Stimulated activated memory B cell treated with anti-CD40 and anti-IgM and Interleukin-4, amounts not matched to agents 10 μg/mL and 1 μg/mL and 100 μg/mL, for 72 hours (primary cell): Measurements from ENCODE around the gene DHX57.
"Not testable (repeated sequence)": the region's sequence is repeated elsewhere in the genome, so short reads cannot be mapped to it uniquely, and the experiment has no call there.

Source experiments
- ATAC-seq: fragments of 150-1000 bp; cut with Tn5 transposase; 2 replicates; pipeline ENCODE4 v1.10.0; 2021
- H3K27ac Mint-ChIP-seq: one replicate; pipeline ENCODE4 v1.8.0; 2022; ENCODE audit warnings: mild to moderate bottlenecking, mixed read lengths
- H3K27me3 Mint-ChIP-seq: one replicate; pipeline ENCODE4 v1.8.0; 2022; ENCODE audit warnings: mixed read lengths
- H3K36me3 Mint-ChIP-seq: one replicate; pipeline ENCODE4 v1.8.0; 2022; ENCODE audit warnings: mixed read lengths
- H3K4me1 Mint-ChIP-seq: one replicate; pipeline ENCODE4 v1.8.0; 2022; ENCODE audit warnings: mixed read lengths
- H3K4me3 Mint-ChIP-seq: one replicate; pipeline ENCODE4 v1.8.0; 2022; ENCODE audit warnings: mild to moderate bottlenecking, moderate library complexity, mixed read lengths
- H3K9me3 Mint-ChIP-seq: one replicate; pipeline ENCODE4 v1.8.0; 2022; ENCODE audit warnings: mixed read lengths

The DHX57 gene

DNA sequence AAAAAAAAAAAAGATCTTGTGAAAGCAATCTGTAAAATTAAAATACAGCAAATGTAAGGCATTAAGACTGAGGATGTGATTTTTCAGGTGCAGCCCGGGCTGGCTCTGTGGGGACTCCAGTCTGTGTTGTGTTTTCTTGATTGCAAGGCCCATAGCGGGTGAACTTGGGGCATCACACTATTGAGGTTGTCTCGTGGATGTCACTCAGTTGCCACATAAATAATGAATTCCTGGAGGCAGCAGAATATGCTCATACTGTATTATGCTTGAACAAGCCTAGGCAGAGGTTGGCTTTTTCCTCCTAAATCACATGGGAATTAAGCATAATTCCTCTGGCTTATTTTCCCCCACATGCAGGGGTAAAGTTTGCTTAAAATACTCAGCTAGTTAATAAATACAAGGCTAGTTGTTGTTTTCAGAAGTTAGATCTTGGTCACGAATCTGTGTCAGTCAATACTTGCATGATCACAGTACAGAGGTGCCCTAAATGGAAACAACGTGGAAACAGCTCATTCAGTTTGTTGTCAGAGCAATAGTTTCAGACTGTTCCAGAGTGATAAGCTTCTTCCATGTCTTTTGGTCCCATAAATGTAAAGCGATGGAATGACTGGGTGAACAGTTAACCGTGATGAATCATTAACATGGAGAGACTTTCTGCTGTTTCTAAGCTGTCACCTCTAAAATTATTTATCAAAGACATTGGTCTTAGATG lies 81.3 kb downstream of the DHX57 start:
- no peak for ATAC-seq
- peaks cover 21% of the 10 kb centered on the region for H3K36me3 Mint-ChIP-seq
- no peaks in the 10 kb centered on the region for H3K9me3 Mint-ChIP-seq
- no peaks in the 10 kb centered on the region for H3K27me3 Mint-ChIP-seq
- H3K4me3 Mint-ChIP-seq, result no peak overlapping the region
- no peak overlapping the region for H3K27ac Mint-ChIP-seq
- H3K4me1 Mint-ChIP-seq, result no peaks in the 10 kb centered on the region

DNA sequence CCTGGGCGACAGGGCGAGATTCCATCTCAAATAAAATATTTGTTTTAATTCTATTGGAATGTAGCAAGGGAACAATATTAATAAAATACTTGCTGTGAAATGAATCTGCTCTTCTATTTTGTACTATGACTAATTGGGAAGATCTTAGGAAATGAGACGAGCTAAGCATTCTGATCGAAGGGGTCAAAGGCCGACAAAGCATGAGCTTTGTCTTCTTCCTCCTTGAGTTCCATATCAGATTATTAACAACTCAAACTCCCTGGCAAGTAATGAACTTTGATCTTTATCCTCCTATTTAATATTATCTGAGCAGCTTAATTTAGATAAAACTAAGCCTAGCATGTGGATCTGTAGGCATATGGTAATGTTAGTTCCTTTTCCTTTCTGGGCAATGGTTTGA lies 82.2 kb downstream of the DHX57 start:
- H3K27me3 Mint-ChIP-seq, result no peaks in the 10 kb centered on the region
- peaks cover 20% of the 10 kb centered on the region for H3K36me3 Mint-ChIP-seq
- H3K4me3 Mint-ChIP-seq, result no peak overlapping the region
- no peak overlapping the region for H3K27ac Mint-ChIP-seq
- H3K9me3 Mint-ChIP-seq, result no peaks in the 10 kb centered on the region
- H3K4me1 Mint-ChIP-seq, result no peaks in the 10 kb centered on the region
- ATAC-seq, result no peak

DNA sequence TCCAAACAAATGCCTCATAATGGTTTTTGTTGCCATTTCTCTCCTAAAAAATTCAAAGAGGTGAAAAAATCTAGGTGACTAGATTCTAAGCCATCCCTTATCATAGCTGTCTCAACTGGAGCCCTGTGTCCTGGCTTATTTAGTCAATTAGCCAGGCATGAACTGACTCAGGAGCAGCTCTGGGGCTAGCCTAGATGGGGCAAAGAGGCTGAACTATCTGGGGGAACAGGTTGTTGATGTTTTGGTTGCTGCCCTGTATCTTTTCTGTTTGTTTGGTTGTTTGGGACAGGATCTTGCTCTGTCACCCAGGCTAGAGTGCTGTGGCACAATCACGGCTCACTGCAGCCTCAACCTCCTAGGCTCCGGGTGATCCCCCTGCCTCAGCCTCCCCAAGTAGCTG lies 83.0 kb downstream of the DHX57 start:
- Mint-ChIP-seq H3K36me3 (peaks cover 12% of the 10 kb centered on the region), H3K9me3 (no peaks in the 10 kb centered on the region), H3K4me1 (no peaks in the 10 kb centered on the region), H3K27ac (no peak overlapping the region), H3K27me3 (no peaks in the 10 kb centered on the region), H3K4me3 (no peak overlapping the region)
- ATAC-seq, result no peak

DNA sequence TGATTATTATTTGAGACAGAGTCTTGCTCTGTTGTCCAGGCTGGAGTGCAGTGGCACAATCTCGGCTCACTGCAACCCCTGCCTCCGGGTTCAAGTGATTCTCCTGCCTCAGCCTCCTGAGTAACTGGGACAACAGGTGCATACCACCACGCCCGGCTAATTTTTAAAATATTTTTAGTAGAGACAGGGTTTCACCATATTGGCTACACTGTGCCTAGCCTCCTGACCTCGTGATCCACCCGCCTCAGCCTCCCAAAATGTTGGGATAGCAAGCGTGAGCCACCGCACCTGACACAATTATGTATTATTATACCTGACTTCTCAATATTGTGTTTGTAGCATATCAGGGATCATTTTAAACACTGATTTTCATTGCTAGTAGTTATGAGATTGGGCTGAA lies 83.4 kb downstream of the DHX57 start:
- ATAC-seq, result not testable (repeated sequence)

DNA sequence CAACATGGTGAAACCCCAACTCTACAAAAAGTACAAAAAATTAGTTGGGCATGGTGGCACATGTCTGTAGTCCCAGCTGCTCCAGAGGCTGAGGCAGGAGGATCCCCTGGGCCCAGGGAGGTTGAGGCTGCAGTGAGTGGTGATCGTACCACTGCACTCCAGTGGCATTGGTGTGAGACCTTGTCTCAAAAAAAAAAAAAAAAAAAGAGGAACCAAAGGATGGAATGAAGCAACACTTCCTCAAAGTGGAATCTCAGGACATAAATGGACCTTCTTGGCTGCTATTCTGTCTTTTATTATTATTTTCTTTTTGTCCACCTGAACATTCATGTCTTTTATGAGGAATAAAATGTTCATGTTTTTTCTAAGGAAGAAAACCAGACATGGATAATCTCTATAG lies 84.0 kb downstream of the DHX57 start:
- H3K4me1 Mint-ChIP-seq, result no peaks in the 10 kb centered on the region

More for the DNA sequence above, 83.4 kb downstream of the DHX57 start:
- not testable (repeated sequence) for H3K27ac Mint-ChIP-seq, H3K4me3 Mint-ChIP-seq, H3K4me1 Mint-ChIP-seq, H3K27me3 Mint-ChIP-seq, H3K9me3 Mint-ChIP-seq, H3K36me3 Mint-ChIP-seq

DNA sequence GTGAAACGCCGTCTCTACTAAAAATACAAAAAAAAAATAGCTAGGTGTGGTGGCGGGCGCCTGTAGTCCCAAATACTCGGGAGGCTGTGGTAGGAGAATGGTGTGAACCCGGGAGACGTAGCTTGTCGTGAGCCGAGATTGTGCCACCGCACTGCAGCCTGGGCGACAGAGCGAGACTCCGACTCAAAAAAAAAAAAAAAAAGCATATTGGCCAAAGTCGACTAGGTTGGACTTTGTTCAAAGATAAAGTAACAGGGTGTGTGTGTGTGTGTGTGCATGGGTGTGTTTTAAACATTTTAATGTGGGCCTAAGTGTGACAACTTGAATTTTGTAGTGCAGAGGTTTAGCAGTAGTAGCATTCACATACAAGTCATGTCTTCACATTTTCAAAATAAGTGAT lies 86.0 kb downstream of the DHX57 start:
- no peak for ATAC-seq
- Mint-ChIP-seq H3K9me3 (no peaks in the 10 kb centered on the region), H3K4me1 (no peaks in the 10 kb centered on the region), H3K27me3 (no peaks in the 10 kb centered on the region), H3K27ac (no peak overlapping the region), H3K4me3 (no peak overlapping the region), H3K36me3 (peaks cover 6% of the 10 kb centered on the region)

More for the DNA sequence above, 84.0 kb downstream of the DHX57 start:
- Mint-ChIP-seq H3K4me3 (no peak overlapping the region), H3K36me3 (peaks cover 6% of the 10 kb centered on the region), H3K27me3 (no peaks in the 10 kb centered on the region), H3K27ac (no peak overlapping the region), H3K9me3 (no peaks in the 10 kb centered on the region)
- ATAC-seq, result no peak

DNA sequence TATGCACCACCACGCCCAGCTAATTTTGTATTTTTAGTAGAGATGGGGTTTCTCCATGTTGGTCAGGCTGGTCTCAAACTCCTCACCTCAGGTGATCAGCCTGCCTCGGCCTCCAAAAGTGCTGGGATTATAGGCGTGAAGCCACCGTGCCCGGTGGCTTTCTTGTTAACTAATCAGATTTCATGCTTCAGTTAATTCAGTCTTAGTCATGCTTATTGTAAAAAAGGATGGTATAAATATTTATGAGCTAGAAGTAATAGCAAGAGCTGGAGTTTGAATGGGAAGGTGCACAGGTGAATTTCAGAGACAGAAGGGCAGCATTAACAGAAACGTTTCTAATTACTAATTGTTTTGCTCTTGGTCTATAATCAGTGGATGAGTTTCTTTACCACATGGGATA lies 87.4 kb downstream of the DHX57 start:
- H3K27me3 Mint-ChIP-seq, result no peaks in the 10 kb centered on the region
- no peaks in the 10 kb centered on the region for H3K9me3 Mint-ChIP-seq
- no peaks in the 10 kb centered on the region for H3K4me1 Mint-ChIP-seq
- no peak overlapping the region for H3K4me3 Mint-ChIP-seq
- H3K27ac Mint-ChIP-seq, result no peak overlapping the region
- H3K36me3 Mint-ChIP-seq, result peaks cover 6% of the 10 kb centered on the region
- no peak for ATAC-seq

DNA sequence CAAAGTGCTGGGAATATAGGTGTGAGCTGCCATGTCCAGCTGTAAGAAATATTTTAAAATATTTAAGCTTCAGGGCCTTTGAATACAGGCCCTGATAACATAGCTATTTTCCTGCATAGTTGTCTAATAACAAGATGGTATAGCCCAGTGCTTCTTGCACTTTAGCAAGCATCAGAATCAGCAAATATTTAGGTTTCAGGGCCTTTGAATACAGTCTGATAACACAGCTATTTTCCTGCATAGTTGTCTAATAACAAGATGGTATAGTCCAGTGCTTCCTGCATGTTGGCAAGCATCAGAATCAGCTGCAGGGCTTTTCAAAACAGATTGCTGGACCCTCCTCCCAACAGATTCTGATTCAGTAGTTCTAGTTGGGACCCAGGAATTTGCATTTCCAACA lies 92.1 kb downstream of the DHX57 start:
- no peaks in the 10 kb centered on the region for H3K9me3 Mint-ChIP-seq
- no peak overlapping the region for H3K27ac Mint-ChIP-seq
- no peak overlapping the region for H3K4me3 Mint-ChIP-seq
- H3K36me3 Mint-ChIP-seq, result peaks cover 21% of the 10 kb centered on the region
- peaks cover 14% of the 10 kb centered on the region for H3K4me1 Mint-ChIP-seq
- no peaks in the 10 kb centered on the region for H3K27me3 Mint-ChIP-seq
- ATAC-seq, result no peak

DNA sequence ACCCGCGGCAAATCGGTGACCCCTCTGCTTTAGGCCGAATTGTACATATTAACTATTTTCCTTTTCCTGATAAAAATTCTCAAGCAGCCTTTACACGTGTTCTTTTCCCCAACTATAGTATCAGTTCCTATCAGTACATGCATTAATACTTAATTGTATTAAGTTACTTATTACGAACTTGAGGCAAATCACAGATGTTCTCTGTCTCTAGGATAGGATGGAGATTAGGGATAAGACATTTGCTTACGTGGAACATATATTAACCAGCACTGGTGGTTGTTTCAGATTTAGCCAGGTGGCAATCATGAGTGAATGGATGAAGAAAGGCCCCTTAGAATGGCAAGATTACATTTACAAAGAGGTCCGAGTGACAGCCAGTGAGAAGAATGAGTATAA lies 97.0 kb downstream of the DHX57 start:
- no peaks in the 10 kb centered on the region for H3K9me3 Mint-ChIP-seq
- H3K36me3 Mint-ChIP-seq, result peaks cover 20% of the 10 kb centered on the region

DNA sequence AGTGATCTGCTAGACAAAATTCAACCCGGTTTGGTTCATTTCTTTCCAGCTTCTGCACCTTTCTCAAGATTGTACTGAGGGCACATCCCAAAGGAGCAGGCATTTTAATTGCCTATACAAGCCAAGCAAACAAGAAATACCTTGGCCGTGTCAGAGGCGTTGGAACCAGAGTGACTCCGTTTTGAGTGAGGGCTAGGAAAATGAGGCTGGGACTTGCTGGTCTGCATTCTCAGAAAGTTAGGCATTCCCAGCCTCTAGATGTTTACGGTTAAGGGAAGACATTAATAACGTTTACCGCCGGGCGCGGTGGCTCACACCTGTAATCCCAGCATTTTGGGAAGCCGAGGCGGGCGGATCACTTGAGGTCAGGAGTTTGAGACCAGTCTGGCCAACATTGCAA lies 99.2 kb downstream of the DHX57 start:
- peaks cover 23% of the 10 kb centered on the region for H3K4me1 Mint-ChIP-seq
- no peak for ATAC-seq
- H3K27ac Mint-ChIP-seq, result no peak overlapping the region
- H3K9me3 Mint-ChIP-seq, result no peaks in the 10 kb centered on the region
- peaks cover 23% of the 10 kb centered on the region for H3K27me3 Mint-ChIP-seq
- no peak overlapping the region for H3K4me3 Mint-ChIP-seq
- peaks cover 11% of the 10 kb centered on the region for H3K36me3 Mint-ChIP-seq

More for the DNA sequence above, 97.0 kb downstream of the DHX57 start:
- H3K27me3 Mint-ChIP-seq, result peaks cover 23% of the 10 kb centered on the region
- H3K27ac Mint-ChIP-seq, result peak overlapping the region; percentile 97
- no peak for ATAC-seq
- H3K4me1 Mint-ChIP-seq, result peaks cover 30% of the 10 kb centered on the region
- peak overlapping the region; percentile 99 for H3K4me3 Mint-ChIP-seq

DNA sequence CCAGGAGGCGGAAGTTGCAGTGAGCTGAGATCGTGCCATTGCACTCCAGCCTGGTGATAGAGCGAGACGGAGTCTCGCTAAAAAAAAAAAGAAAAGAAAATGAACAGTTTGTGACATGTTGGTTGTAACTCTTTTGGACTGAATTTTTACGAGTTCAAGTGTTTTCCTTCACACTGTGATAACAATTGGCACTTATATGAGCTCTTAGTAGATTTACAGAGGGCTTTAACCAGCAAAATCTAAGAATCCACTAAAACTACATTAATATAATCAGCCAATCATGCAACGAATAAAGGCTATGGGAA lies 99.9 kb downstream of the DHX57 start:
- H3K27ac Mint-ChIP-seq, result no peak overlapping the region
- no peak overlapping the region for H3K4me3 Mint-ChIP-seq
- H3K9me3 Mint-ChIP-seq, result no peaks in the 10 kb centered on the region
- H3K36me3 Mint-ChIP-seq, result peaks cover 4% of the 10 kb centered on the region
- no peak for ATAC-seq
- peaks cover 23% of the 10 kb centered on the region for H3K27me3 Mint-ChIP-seq
- H3K4me1 Mint-ChIP-seq, result peaks cover 23% of the 10 kb centered on the region

DNA sequence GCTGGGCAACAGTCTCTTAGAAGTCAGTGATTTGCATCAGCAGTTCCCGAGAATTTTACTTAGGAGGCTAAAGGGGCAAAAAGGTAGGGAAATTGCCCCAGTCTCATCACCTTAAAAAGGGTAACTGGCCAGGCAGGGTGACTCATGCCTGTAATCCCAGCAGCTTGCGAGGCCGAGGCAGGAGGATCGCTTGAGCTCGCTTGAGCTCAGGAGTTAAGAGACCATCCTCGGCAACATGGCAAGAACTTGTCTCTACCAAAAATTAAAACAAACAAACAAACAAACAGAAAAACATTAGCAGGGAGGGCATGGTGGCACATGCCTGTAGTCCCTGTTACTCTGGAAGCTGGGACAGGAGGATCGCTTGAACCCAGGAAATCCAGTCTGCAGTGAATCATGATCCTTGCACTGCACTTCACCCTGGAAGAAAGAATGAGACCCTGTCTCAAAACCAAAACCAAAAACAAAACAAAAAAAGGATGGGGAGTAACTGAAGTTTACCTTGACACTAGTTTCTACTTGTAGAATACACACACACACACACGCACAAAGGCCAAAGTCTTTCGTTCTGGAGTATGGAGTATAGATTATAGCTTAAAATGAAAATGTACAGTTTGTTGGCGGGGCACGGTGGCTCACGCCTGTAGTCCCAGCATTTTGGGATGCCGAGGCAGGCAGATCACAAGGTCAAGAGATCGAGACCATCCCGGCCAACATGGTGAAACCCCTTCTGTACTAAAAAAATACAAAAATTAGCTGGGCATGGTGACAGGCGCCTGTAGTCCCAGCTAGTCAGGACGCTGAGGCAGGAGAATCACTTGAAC lies 100.4 kb downstream of the DHX57 start:
- Mint-ChIP-seq H3K27ac (no peak overlapping the region), H3K4me1 (peaks cover 23% of the 10 kb centered on the region), H3K4me3 (no peak overlapping the region), H3K9me3 (no peaks in the 10 kb centered on the region), H3K27me3 (peaks cover 23% of the 10 kb centered on the region), H3K36me3 (no peaks in the 10 kb centered on the region)
- ATAC-seq, result no peak

DNA sequence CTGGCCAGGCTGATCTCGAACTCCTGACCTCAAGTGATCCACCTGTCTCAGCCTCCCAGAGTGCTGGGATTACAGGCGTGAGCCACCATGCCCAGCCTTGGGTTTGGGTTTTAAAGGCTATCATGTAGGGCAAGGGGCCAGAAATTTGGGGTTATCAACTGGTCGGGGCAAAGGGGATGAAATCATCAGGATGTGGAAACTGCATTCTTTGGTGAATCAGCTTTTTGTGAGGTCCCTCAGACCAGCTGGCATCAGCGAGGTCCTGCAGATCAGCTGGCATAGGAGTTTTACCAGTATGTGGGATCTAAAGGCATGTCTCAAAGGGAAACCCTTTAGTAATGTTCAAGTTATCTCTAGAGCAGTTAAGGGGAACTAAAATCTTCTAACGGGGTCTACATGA lies 104.1 kb downstream of the DHX57 start:
- Mint-ChIP-seq H3K36me3 (no peaks in the 10 kb centered on the region), H3K27ac (no peak overlapping the region), H3K9me3 (no peaks in the 10 kb centered on the region), H3K4me3 (no peak overlapping the region), H3K27me3 (peaks cover 23% of the 10 kb centered on the region), H3K4me1 (peaks cover 8% of the 10 kb centered on the region)
- no peak for ATAC-seq

DNA sequence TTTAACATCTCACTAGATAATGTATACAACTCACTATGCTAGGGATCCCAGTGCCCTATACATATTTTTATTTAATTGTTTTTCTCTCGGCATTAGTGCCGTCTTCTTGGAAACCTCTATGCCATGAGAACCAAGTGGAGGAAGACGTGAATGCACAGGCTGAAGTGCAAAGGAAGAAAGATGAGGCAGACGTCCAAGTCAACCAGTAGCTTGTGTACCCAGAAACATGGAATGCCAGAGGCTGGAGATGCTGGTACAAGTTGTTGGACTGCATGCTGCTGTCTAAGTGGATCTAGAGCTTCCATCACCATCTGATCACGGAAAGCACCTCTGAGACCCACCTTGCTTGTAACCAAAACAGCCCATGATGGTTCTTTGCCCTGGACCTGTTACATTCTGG lies 110.2 kb downstream of the DHX57 start:
- Mint-ChIP-seq H3K27me3 (no peaks in the 10 kb centered on the region), H3K36me3 (no peaks in the 10 kb centered on the region), H3K4me3 (no peak overlapping the region), H3K27ac (no peak overlapping the region), H3K4me1 (no peaks in the 10 kb centered on the region), H3K9me3 (no peaks in the 10 kb centered on the region)
- ATAC-seq, result no peak

DNA sequence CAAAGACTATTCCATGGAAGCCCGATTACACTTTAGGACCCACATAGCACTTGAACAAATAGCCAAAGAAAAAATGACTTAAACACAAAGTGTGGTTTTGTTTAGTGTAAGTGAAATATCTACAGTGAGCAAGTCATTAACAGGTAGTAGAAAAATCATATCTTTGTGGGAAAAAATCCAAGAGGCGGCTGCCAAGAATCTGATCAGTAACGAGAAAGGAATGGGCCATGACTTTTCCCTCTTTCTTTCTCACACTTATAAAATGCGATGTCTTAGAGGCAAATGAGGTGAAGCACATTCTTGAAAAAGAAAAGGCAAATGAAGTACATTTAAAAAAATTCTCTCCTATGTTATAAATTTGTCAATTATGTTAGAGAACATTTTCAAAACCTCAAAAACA lies 110.6 kb downstream of the DHX57 start:
- ATAC-seq, result no peak
- Mint-ChIP-seq H3K9me3 (no peaks in the 10 kb centered on the region), H3K36me3 (no peaks in the 10 kb centered on the region), H3K4me1 (no peaks in the 10 kb centered on the region), H3K27me3 (no peaks in the 10 kb centered on the region), H3K4me3 (no peak overlapping the region), H3K27ac (no peak overlapping the region)

DNA sequence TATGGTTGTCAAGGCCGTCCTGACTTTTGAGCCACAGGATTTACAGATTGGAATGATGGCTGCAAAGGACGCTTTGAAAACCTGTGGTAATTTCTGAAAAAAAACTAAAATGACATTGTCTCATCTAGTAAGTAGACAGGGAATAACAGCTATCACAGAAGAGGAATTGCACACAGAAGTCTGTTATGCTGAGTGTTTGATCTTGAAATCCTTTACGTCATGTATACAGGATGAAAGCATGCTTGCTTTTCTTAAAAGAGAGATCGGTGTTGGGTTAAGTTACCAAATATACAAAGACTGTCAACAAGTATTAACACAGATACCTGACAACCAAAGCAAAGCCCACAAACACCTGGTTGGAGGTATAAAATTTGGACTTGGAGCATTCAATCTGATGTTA lies 112.0 kb downstream of the DHX57 start:
- H3K27ac Mint-ChIP-seq, result no peak overlapping the region
- ATAC-seq, result no peak

More for the DNA sequence above, 112.0 kb downstream of the DHX57 start:
- Mint-ChIP-seq H3K36me3 (no peaks in the 10 kb centered on the region), H3K9me3 (no peaks in the 10 kb centered on the region), H3K27me3 (no peaks in the 10 kb centered on the region), H3K4me1 (no peaks in the 10 kb centered on the region), H3K4me3 (no peak overlapping the region)
